Measurements from ENCODE around the gene PHAF1. TPM values are rescaled to one million over a fixed set of nuclear protein-coding genes. Genes with fewer than 3 reads are reported as not detected.
A peak's percentile ranks its signal among the peaks of the same experiment; 100 is the strongest.

The PHAF1 gene
- total RNA-seq, 1 donor from 2014 or later, result 10.4 TPM

- Histone ChIP-seq H3K27me3 (ENCODE audit: low read depth) (peaks cover 12% of the 10 kb centered on the region), H3K4me3 (no peak overlapping the region), H3K36me3 (peaks cover 64% of the 10 kb centered on the region), H3K4me1 (peaks cover 19% of the 10 kb centered on the region), H3K27ac (replicated peaks) (no peak overlapping the region), H3K9me3 (replicated peaks) (no peaks in the 10 kb centered on the region)
- no peak for DNase-seq
- intact Hi-C loops (cut with micrococcal nuclease), result no loop called here
- no peak for TF ChIP-seq CTCF (IDR thresholded peaks at IDR 0.05; ENCODE audit: borderline replicate concordance)
Measured at GRCh38 chr16:67146523-67147357, 37.0 kb downstream of the PHAF1 start.

- Histone ChIP-seq H3K36me3 (peaks cover 55% of the 10 kb centered on the region), H3K9me3 (replicated peaks) (no peaks in the 10 kb centered on the region)
Measured at GRCh38 chr16:67147437-67148140, 37.8 kb downstream of the PHAF1 start.

GRCh38 chr16:67148221-67148620 lies 38.5 kb downstream of the PHAF1 start:
- H3K27me3 ChIP-seq (ENCODE audit: low read depth), result peaks cover 12% of the 10 kb centered on the region
- no peaks in the 10 kb centered on the region for H3K9me3 ChIP-seq (replicated peaks)
- no peak for TF ChIP-seq CTCF (IDR thresholded peaks at IDR 0.05; ENCODE audit: borderline replicate concordance)
- H3K27ac ChIP-seq (replicated peaks), result no peak overlapping the region
- H3K4me3 ChIP-seq, result no peak overlapping the region
- H3K4me1 ChIP-seq, result peaks cover 19% of the 10 kb centered on the region
- intact Hi-C loops (cut with micrococcal nuclease), result no loop called here
- H3K36me3 ChIP-seq, result peaks cover 49% of the 10 kb centered on the region
- no peak for DNase-seq

More at GRCh38 chr16:67147437-67148140, 37.8 kb downstream of the PHAF1 start:
- Histone ChIP-seq H3K4me3 (no peak overlapping the region), H3K27ac (replicated peaks) (no peak overlapping the region), H3K27me3 (ENCODE audit: low read depth) (peaks cover 12% of the 10 kb centered on the region), H3K4me1 (peaks cover 19% of the 10 kb centered on the region)
- no peak for TF ChIP-seq CTCF (IDR thresholded peaks at IDR 0.05; ENCODE audit: borderline replicate concordance)
- intact Hi-C loops (cut with micrococcal nuclease), result no loop called here
- no peak for DNase-seq

- no peak for TF ChIP-seq CTCF (IDR thresholded peaks at IDR 0.05; ENCODE audit: borderline replicate concordance)
- intact Hi-C loops (cut with micrococcal nuclease), result no loop called here
- no peak overlapping the region for H3K27ac ChIP-seq (replicated peaks)
- no peak overlapping the region for H3K4me3 ChIP-seq
- peaks cover 19% of the 10 kb centered on the region for H3K4me1 ChIP-seq
- DNase-seq, result no peak
- H3K9me3 ChIP-seq (replicated peaks), result no peaks in the 10 kb centered on the region
- H3K27me3 ChIP-seq (ENCODE audit: low read depth), result peaks cover 12% of the 10 kb centered on the region
- H3K36me3 ChIP-seq, result peaks cover 44% of the 10 kb centered on the region
Measured at GRCh38 chr16:67148656-67149275, 39.0 kb downstream of the PHAF1 start.

GRCh38 chr16:67149276-67150046 lies 39.7 kb downstream of the PHAF1 start:
- Histone ChIP-seq H3K36me3 (peaks cover 37% of the 10 kb centered on the region), H3K4me1 (peaks cover 20% of the 10 kb centered on the region), H3K27ac (replicated peaks) (peak overlapping the region; percentile 82), H3K27me3 (ENCODE audit: low read depth) (peaks cover 12% of the 10 kb centered on the region), H3K4me3 (peak overlapping the region; percentile 75), H3K9me3 (replicated peaks) (no peaks in the 10 kb centered on the region)
- intact Hi-C loops (cut with micrococcal nuclease), result loop anchor here (5.0 kb wide), 1 partner anchor 172 kb away; no protein-coding TSS in a partner anchor
- TF ChIP-seq CTCF (IDR thresholded peaks at IDR 0.05; ENCODE audit: borderline replicate concordance), result no peak
- DNase-seq, result no peak

Measured in left ventricle myocardium inferior (tissue), 1 donor.